ENCODE data around the gene ATP6V1G1. TPM values are rescaled to one million over a fixed set of nuclear protein-coding genes. Genes with fewer than 3 reads are reported as not detected.
"Not testable (repeated sequence)": the region's sequence is repeated elsewhere in the genome, so short reads cannot be mapped to it uniquely, and the experiment has no call there.

The ATP6V1G1 gene
- total RNA-seq, 1 experiment from 2014 or later, result 143 TPM

DNA sequence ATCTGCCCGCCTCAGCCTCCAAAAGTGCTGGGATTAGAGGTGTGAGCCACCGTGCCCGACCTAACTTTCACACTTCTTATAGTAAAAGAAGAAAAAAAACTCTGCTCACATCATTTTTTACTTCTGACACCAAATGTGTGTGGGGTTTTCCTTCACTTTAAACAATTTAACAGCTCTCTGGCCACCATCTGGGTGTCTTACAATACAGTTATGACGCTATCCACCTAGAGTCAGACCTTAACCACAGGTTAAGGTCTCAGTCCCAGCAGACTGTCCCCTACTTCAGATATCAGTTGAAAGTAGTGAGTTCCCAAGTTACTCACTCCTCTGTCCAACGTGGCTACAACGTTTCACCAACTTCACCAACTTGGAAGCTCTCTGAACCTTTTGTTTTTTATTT, 15.4 kb upstream of the ATP6V1G1 start:
- H3K27ac Mint-ChIP-seq (ENCODE audit: unreplicated experiment), result no peak overlapping the region
- ChIA-PET CTCF (no interaction called here), POLR2A (no interaction called here)
- no peak for DNase-seq
- no peak overlapping the region for H3K4me3 Mint-ChIP-seq (ENCODE audit: unreplicated experiment)
- intact Hi-C loops (cut with micrococcal nuclease; ENCODE audit: unreplicated experiment), result no loop called here
- H3K27me3 ChIP-seq (replicated peaks; ENCODE audit: control insufficient read depth, insufficient read depth, low read length), result no peaks in the 10 kb centered on the region
- no peaks in the 10 kb centered on the region for H3K27me3 Mint-ChIP-seq (ENCODE audit: insufficient read depth, unreplicated experiment)
- no peaks in the 10 kb centered on the region for H3K9me3 Mint-ChIP-seq (ENCODE audit: unreplicated experiment)
- BruUV-seq (replicated peaks), result no TSS peak
- no peak overlapping the region for H3K4me3 ChIP-seq (ENCODE audit: low read depth, low read length)
- H3K36me3 Mint-ChIP-seq (ENCODE audit: insufficient read depth, unreplicated experiment), result no peaks in the 10 kb centered on the region
- H3K4me1 ChIP-seq, result no peaks in the 10 kb centered on the region
- no peaks in the 10 kb centered on the region for H3K9me3 ChIP-seq
- no peaks in the 10 kb centered on the region for H3K4me1 Mint-ChIP-seq (ENCODE audit: low read depth, unreplicated experiment)
- TF ChIP-seq CTCF (IDR thresholded peaks at IDR 0.05; ENCODE audit: insufficient read depth in 1 of 2, low read depth in 1 of 2, low read length in 1 of 2, severe bottlenecking in 1 of 2, unreplicated experiment in 1 of 2), result no peak
- no peaks in the 10 kb centered on the region for H3K36me3 ChIP-seq (ENCODE audit: control insufficient read depth, insufficient read depth, low read length)

GRCh38 chr9:114574438-114574837, 13.1 kb upstream of the ATP6V1G1 start:
- Mint-ChIP-seq H3K4me3 (ENCODE audit: unreplicated experiment) (no peak overlapping the region), H3K27me3 (ENCODE audit: insufficient read depth, unreplicated experiment) (no peaks in the 10 kb centered on the region), H3K27ac (ENCODE audit: unreplicated experiment) (no peak overlapping the region), H3K9me3 (ENCODE audit: unreplicated experiment) (no peaks in the 10 kb centered on the region), H3K4me1 (ENCODE audit: low read depth, unreplicated experiment) (no peaks in the 10 kb centered on the region), H3K36me3 (ENCODE audit: insufficient read depth, unreplicated experiment) (no peaks in the 10 kb centered on the region)
- Histone ChIP-seq H3K36me3 (ENCODE audit: control insufficient read depth, insufficient read depth, low read length) (no peaks in the 10 kb centered on the region), H3K27me3 (replicated peaks; ENCODE audit: control insufficient read depth, insufficient read depth, low read length) (no peaks in the 10 kb centered on the region), H3K4me3 (ENCODE audit: low read depth, low read length) (no peak overlapping the region), H3K9me3 (no peaks in the 10 kb centered on the region), H3K4me1 (no peaks in the 10 kb centered on the region)
- CTCF ChIA-PET, result no interaction called here
- no peak for TF ChIP-seq CTCF (IDR thresholded peaks at IDR 0.05; ENCODE audit: insufficient read depth in 1 of 2, low read depth in 1 of 2, low read length in 1 of 2, severe bottlenecking in 1 of 2, unreplicated experiment in 1 of 2)
- intact Hi-C loops (cut with micrococcal nuclease; ENCODE audit: unreplicated experiment), result no loop called here
- POLR2A ChIA-PET, result no interaction called here
- no peak for DNase-seq
- BruUV-seq (replicated peaks), result no TSS peak

DNA sequence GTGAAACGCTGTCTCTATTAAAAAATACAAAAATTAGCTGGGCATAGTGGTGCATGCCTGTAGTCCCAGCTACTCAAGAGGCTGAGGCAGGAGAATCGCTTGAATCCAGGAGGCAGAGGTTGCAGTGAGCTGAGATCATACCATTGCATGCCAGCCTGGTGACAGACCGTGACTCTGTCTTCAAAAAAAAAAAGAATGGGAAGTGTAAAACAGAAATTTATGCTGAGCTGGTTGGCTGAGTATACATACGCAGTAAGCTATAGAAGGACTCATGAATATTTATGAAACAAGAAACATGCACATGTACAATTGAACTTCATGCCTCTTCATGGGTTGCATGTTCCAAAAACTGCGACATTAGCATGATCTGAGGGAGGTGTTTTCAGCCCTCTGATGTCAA, 10.8 kb upstream of the ATP6V1G1 start:
- CTCF ChIA-PET, result interaction anchor here (1.0 kb wide), 1 partner anchor 11 kb away, joined by 4 read pairs; the partner anchor contains the start of gene ATP6V1G1
- DNase-seq; H3K4me1 Mint-ChIP-seq (ENCODE audit: low read depth, unreplicated experiment); H3K4me1 ChIP-seq; H3K9me3 Mint-ChIP-seq (ENCODE audit: unreplicated experiment); H3K4me3 ChIP-seq (ENCODE audit: low read depth, low read length); intact Hi-C loops (cut with micrococcal nuclease; ENCODE audit: unreplicated experiment); H3K27me3 Mint-ChIP-seq (ENCODE audit: insufficient read depth, unreplicated experiment); H3K4me3 Mint-ChIP-seq (ENCODE audit: unreplicated experiment); H3K27ac Mint-ChIP-seq (ENCODE audit: unreplicated experiment); H3K27me3 ChIP-seq (replicated peaks; ENCODE audit: control insufficient read depth, insufficient read depth, low read length); H3K36me3 ChIP-seq (ENCODE audit: control insufficient read depth, insufficient read depth, low read length); H3K9me3 ChIP-seq; BruUV-seq (replicated peaks); H3K36me3 Mint-ChIP-seq (ENCODE audit: insufficient read depth, unreplicated experiment): not testable (repeated sequence)
- POLR2A ChIA-PET, result interaction anchor here (0.9 kb wide), 1 partner anchor 11 kb away, joined by 3 read pairs; the partner anchor contains the start of gene ATP6V1G1

GRCh38 chr9:114578134-114578533, 9.4 kb upstream of the ATP6V1G1 start:
- H3K27ac Mint-ChIP-seq (ENCODE audit: unreplicated experiment); H3K27me3 ChIP-seq (replicated peaks; ENCODE audit: control insufficient read depth, insufficient read depth, low read length); DNase-seq; H3K9me3 ChIP-seq; H3K27me3 Mint-ChIP-seq (ENCODE audit: insufficient read depth, unreplicated experiment); H3K4me3 ChIP-seq (ENCODE audit: low read depth, low read length); intact Hi-C loops (cut with micrococcal nuclease; ENCODE audit: unreplicated experiment); H3K36me3 Mint-ChIP-seq (ENCODE audit: insufficient read depth, unreplicated experiment); H3K9me3 Mint-ChIP-seq (ENCODE audit: unreplicated experiment); H3K36me3 ChIP-seq (ENCODE audit: control insufficient read depth, insufficient read depth, low read length); BruUV-seq (replicated peaks); POLR2A ChIA-PET; H3K4me1 ChIP-seq; H3K4me1 Mint-ChIP-seq (ENCODE audit: low read depth, unreplicated experiment); H3K4me3 Mint-ChIP-seq (ENCODE audit: unreplicated experiment): not testable (repeated sequence)
- CTCF ChIA-PET, result interaction anchor here (1.0 kb wide), 1 partner anchor 9 kb away, joined by 4 read pairs; the partner anchor contains the start of gene ATP6V1G1
